ENCODE measurements around the gene KMT2E.

GRCh38 chr7:105102557-105103352, 88.8 kb downstream of the KMT2E start:
- no peak for TF ChIP-seq CTCF (IDR thresholded peaks at IDR 0.05)
- TF ChIP-seq POLR2A (IDR thresholded peaks at IDR 0.05): no peak
